Effector memory CD4-positive, alpha-beta T cell (primary cell): ENCODE results near the gene USP12.

ENCODE experiments used
- DNase-seq, 3 donors: peaks; one replicate each; pipeline ENCODE4 v3.0.0-alpha.2; 2020
- H3K27ac ChIP-seq: 2 replicates; pipeline ENCODE4 v1.7.0; 2013; ENCODE audit warnings: mild to moderate bottlenecking, low read length, moderate library complexity; ENCODE audit not compliant: insufficient read depth, poor library complexity, severe bottlenecking
- H3K27me3 ChIP-seq: replicated peaks from 2 replicates; pipeline ENCODE4 v1.7.0; 2013; ENCODE audit warnings: mild to moderate bottlenecking, low read length; ENCODE audit not compliant: insufficient read depth, control insufficient read depth, poor library complexity, severe bottlenecking
- H3K36me3 ChIP-seq: 2 replicates; pipeline ENCODE4 v1.7.0; 2013; ENCODE audit warnings: mild to moderate bottlenecking, low read length, moderate library complexity; ENCODE audit not compliant: control insufficient read depth, insufficient read depth
- H3K4me1 ChIP-seq: 2 replicates; pipeline ENCODE4 v1.7.0; 2013; ENCODE audit warnings: low read length, mild to moderate bottlenecking; ENCODE audit not compliant: control insufficient read depth, insufficient read depth, poor library complexity, severe bottlenecking
- H3K4me3 ChIP-seq: 2 replicates; pipeline ENCODE4 v1.7.0; 2013; ENCODE audit warnings: low read length, low read depth, mild to moderate bottlenecking; ENCODE audit not compliant: insufficient read depth, poor library complexity, severe bottlenecking
- H3K9me3 ChIP-seq: 2 replicates; pipeline ENCODE4 v1.7.0; 2013; ENCODE audit warnings: mild to moderate bottlenecking, low read length, moderate library complexity; ENCODE audit not compliant: control insufficient read depth

Gene USP12

GRCh38 chr13:27044837-27045570 is 126.6 kb downstream of the USP12 start:
- DNase-seq, result no peak
- H3K4me3 ChIP-seq, result no peak overlapping the region
- no peaks in the 10 kb centered on the region for H3K4me1 ChIP-seq
- no peaks in the 10 kb centered on the region for H3K27me3 ChIP-seq
- H3K9me3 ChIP-seq, result no peaks in the 10 kb centered on the region
- no peak overlapping the region for H3K27ac ChIP-seq
- H3K36me3 ChIP-seq, result no peaks in the 10 kb centered on the region

- H3K4me1 ChIP-seq, result no peaks in the 10 kb centered on the region
- no peaks in the 10 kb centered on the region for H3K27me3 ChIP-seq
- H3K9me3 ChIP-seq, result no peaks in the 10 kb centered on the region
- no peak for DNase-seq
- no peak overlapping the region for H3K27ac ChIP-seq
- H3K4me3 ChIP-seq, result no peak overlapping the region
- no peaks in the 10 kb centered on the region for H3K36me3 ChIP-seq
Observed at GRCh38 chr13:27043013-27043412, 128.6 kb downstream of the USP12 start.

- no peaks in the 10 kb centered on the region for H3K27me3 ChIP-seq
- H3K4me1 ChIP-seq, result no peaks in the 10 kb centered on the region
- H3K4me3 ChIP-seq, result no peak overlapping the region
- H3K36me3 ChIP-seq, result no peaks in the 10 kb centered on the region
- DNase-seq, result no peak
- H3K27ac ChIP-seq, result no peak overlapping the region
- H3K9me3 ChIP-seq, result no peaks in the 10 kb centered on the region
Observed at GRCh38 chr13:27041341-27041740, 130.3 kb downstream of the USP12 start.

GRCh38 chr13:27040826-27041108 is 130.8 kb downstream of the USP12 start:
- Histone ChIP-seq H3K27ac (no peak overlapping the region), H3K27me3 (no peaks in the 10 kb centered on the region), H3K36me3 (no peaks in the 10 kb centered on the region), H3K4me3 (no peak overlapping the region), H3K4me1 (no peaks in the 10 kb centered on the region), H3K9me3 (no peaks in the 10 kb centered on the region)
- DNase-seq, result no peak

- H3K4me1 ChIP-seq, result no peaks in the 10 kb centered on the region
- no peaks in the 10 kb centered on the region for H3K36me3 ChIP-seq
- no peak for DNase-seq
- H3K27me3 ChIP-seq, result no peaks in the 10 kb centered on the region
- no peak overlapping the region for H3K4me3 ChIP-seq
- H3K27ac ChIP-seq, result no peak overlapping the region
- H3K9me3 ChIP-seq, result no peaks in the 10 kb centered on the region
Observed at GRCh38 chr13:27039171-27039701, 132.4 kb downstream of the USP12 start.

- no peak for DNase-seq
- Histone ChIP-seq H3K36me3 (no peaks in the 10 kb centered on the region), H3K4me1 (no peaks in the 10 kb centered on the region), H3K4me3 (no peak overlapping the region), H3K9me3 (no peaks in the 10 kb centered on the region), H3K27ac (no peak overlapping the region), H3K27me3 (no peaks in the 10 kb centered on the region)
Observed at GRCh38 chr13:27038323-27038722, 133.3 kb downstream of the USP12 start.

- H3K27ac ChIP-seq, result no peak overlapping the region
- H3K36me3 ChIP-seq, result no peaks in the 10 kb centered on the region
- H3K27me3 ChIP-seq, result no peaks in the 10 kb centered on the region
- H3K9me3 ChIP-seq, result no peaks in the 10 kb centered on the region
- H3K4me3 ChIP-seq, result no peak overlapping the region
- DNase-seq, result no peak
- H3K4me1 ChIP-seq, result no peaks in the 10 kb centered on the region
Observed at GRCh38 chr13:27037571-27037970, 134.0 kb downstream of the USP12 start.

GRCh38 chr13:27037171-27037570 is 134.4 kb downstream of the USP12 start:
- Histone ChIP-seq H3K4me1 (no peaks in the 10 kb centered on the region), H3K9me3 (no peaks in the 10 kb centered on the region), H3K27ac (no peak overlapping the region), H3K4me3 (no peak overlapping the region), H3K27me3 (no peaks in the 10 kb centered on the region), H3K36me3 (no peaks in the 10 kb centered on the region)
- no peak for DNase-seq

GRCh38 chr13:27036236-27036981 is 135.2 kb downstream of the USP12 start:
- Histone ChIP-seq H3K27me3 (no peaks in the 10 kb centered on the region), H3K4me1 (no peaks in the 10 kb centered on the region), H3K4me3 (no peak overlapping the region), H3K27ac (no peak overlapping the region), H3K9me3 (no peaks in the 10 kb centered on the region), H3K36me3 (no peaks in the 10 kb centered on the region)
- DNase-seq, result no peak

GRCh38 chr13:27035892-27036235 is 135.7 kb downstream of the USP12 start:
- H3K27ac ChIP-seq, result no peak overlapping the region
- no peaks in the 10 kb centered on the region for H3K9me3 ChIP-seq
- H3K27me3 ChIP-seq, result no peaks in the 10 kb centered on the region
- no peak overlapping the region for H3K4me3 ChIP-seq
- H3K4me1 ChIP-seq, result no peaks in the 10 kb centered on the region
- H3K36me3 ChIP-seq, result no peaks in the 10 kb centered on the region
- DNase-seq, result no peak
